OCI-LY1 (cell line): ENCODE data around the gene FAM167B.

Source experiments
- H2AFZ ChIP-seq: fragments of 200-600 bp; sonication (generic), shearing (Covaris generic); 2 replicates; pipeline ENCODE4 v1.6.0; 2014; ENCODE audit warnings: antibody characterized with exemption, mild to moderate bottlenecking, low read length
- H3F3A ChIP-seq: fragments of 200-600 bp; sonication (generic), shearing (Covaris generic); 2 replicates; pipeline ENCODE4 v1.6.0; 2014; ENCODE audit warnings: mild to moderate bottlenecking, antibody characterized with exemption, low read length, moderate library complexity; ENCODE audit not compliant: insufficient read depth
- H3K27ac ChIP-seq: fragments of 200-600 bp; sonication (generic); 2 replicates; pipeline ENCODE4 v1.5.1; 2014; ENCODE audit warnings: low read length, mixed run types, mild to moderate bottlenecking, low read depth; ENCODE audit not compliant: poor library complexity, severe bottlenecking
- H3K27me3 ChIP-seq: fragments of 200-600 bp; sonication (generic); 2 replicates; pipeline ENCODE4 v1.6.0; 2014; ENCODE audit warnings: antibody characterized with exemption, mild to moderate bottlenecking, low read length, moderate library complexity; ENCODE audit not compliant: insufficient read depth
- H3K36me3 ChIP-seq: fragments of 200-600 bp; sonication (generic); 2 replicates; pipeline ENCODE4 v1.6.1; 2014; ENCODE audit warnings: mild to moderate bottlenecking, antibody characterized with exemption, low read length, moderate library complexity, mixed read lengths; ENCODE audit not compliant: insufficient read depth
- H3K4me1 ChIP-seq: fragments of 200-600 bp; sonication (generic); 2 replicates; pipeline ENCODE4 v1.5.1; 2014; ENCODE audit warnings: mild to moderate bottlenecking, low read length, moderate library complexity; ENCODE audit not compliant: insufficient read depth, severe bottlenecking
- H3K4me2 ChIP-seq: fragments of 200-600 bp; sonication (generic), shearing (Covaris generic); 2 replicates; pipeline ENCODE4 v1.6.1; 2014; ENCODE audit warnings: low read length
- H3K4me3 ChIP-seq: fragments of 200-600 bp; sonication (generic); 2 replicates; pipeline ENCODE4 v1.5.1; 2014; ENCODE audit warnings: low read length, low read depth, mild to moderate bottlenecking, mixed read lengths; ENCODE audit not compliant: poor library complexity, severe bottlenecking
- H3K79me2 ChIP-seq: fragments of 200-600 bp; shearing (Covaris generic); 2 replicates; pipeline ENCODE4 v1.6.1; 2016; ENCODE audit warnings: mixed run types, low read length, mixed read lengths; ENCODE audit not compliant: insufficient read depth
- H3K9ac ChIP-seq: fragments of 200-600 bp; sonication (generic), shearing (Covaris generic); 2 replicates; pipeline ENCODE4 v1.6.1; 2014; ENCODE audit warnings: mild to moderate bottlenecking, low read length, mixed read lengths
- H3K9me2 ChIP-seq: fragments of 200-600 bp; sonication (generic), shearing (Covaris generic); 2 replicates; pipeline ENCODE4 v1.6.1; 2014; ENCODE audit warnings: low read depth, mild to moderate bottlenecking, low read length, mixed read lengths
- H3K9me3 ChIP-seq: fragments of 200-600 bp; shearing (Covaris generic); 2 replicates; pipeline ENCODE4 v1.6.1; 2014; ENCODE audit warnings: low read length, mixed read lengths
- H4K20me1 ChIP-seq: fragments of 200-600 bp; sonication (generic), shearing (Covaris generic); 2 replicates; pipeline ENCODE4 v1.6.0; 2016; ENCODE audit warnings: mild to moderate bottlenecking, low read length; ENCODE audit not compliant: insufficient read depth
- CTCF ChIP-seq: fragments of 200-600 bp; sonication (generic), shearing (Covaris generic); IDR thresholded peaks from 2 replicates; pipeline ENCODE4 v1.5.1; 2017; ENCODE audit warnings: mild to moderate bottlenecking, antibody characterized with exemption, low read length, moderate library complexity, mixed read lengths
- EZH2 ChIP-seq: fragments of 200-600 bp; sonication (generic), shearing (Covaris generic); IDR thresholded peaks from 2 replicates; pipeline ENCODE4 v1.8.0; 2017; ENCODE audit warnings: borderline replicate concordance, mixed run types, mild to moderate bottlenecking, antibody characterized with exemption, low read length, moderate library complexity, mixed read lengths

The FAM167B gene

GRCh38 chr1:32216566-32216965 lies 30.5 kb upstream of the FAM167B start:
- Histone ChIP-seq H3K4me3 (no peak overlapping the region), H3K4me2 (no peak overlapping the region), H4K20me1 (no peaks in the 10 kb centered on the region), H2AFZ (no peak overlapping the region), H3K27me3 (no peaks in the 10 kb centered on the region), H3K27ac (no peak overlapping the region), H3K79me2 (no peaks in the 10 kb centered on the region), H3K36me3 (peaks cover 20% of the 10 kb centered on the region; the same call in 1 of the 2 replicates), H3K9me3 (no peaks in the 10 kb centered on the region), H3K9me2 (no peaks in the 10 kb centered on the region), H3K9ac (no peak overlapping the region), H3F3A (no peaks in the 10 kb centered on the region), H3K4me1 (peaks cover 15% of the 10 kb centered on the region)
- TF ChIP-seq EZH2 (no peak), CTCF (no peak)

GRCh38 chr1:32219022-32219421 lies 28.0 kb upstream of the FAM167B start:
- Histone ChIP-seq H3K27me3 (no peaks in the 10 kb centered on the region), H3K9me3 (no peaks in the 10 kb centered on the region), H3K27ac (no peak overlapping the region), H2AFZ (no peak overlapping the region), H3F3A (no peaks in the 10 kb centered on the region), H4K20me1 (no peaks in the 10 kb centered on the region), H3K79me2 (peaks cover 15% of the 10 kb centered on the region), H3K4me1 (peaks cover 30% of the 10 kb centered on the region), H3K36me3 (peaks cover 26% of the 10 kb centered on the region; the same call in 1 of the 2 replicates), H3K4me2 (no peak overlapping the region), H3K9ac (no peak overlapping the region), H3K9me2 (no peaks in the 10 kb centered on the region), H3K4me3 (no peak overlapping the region)
- TF ChIP-seq EZH2 (no peak), CTCF (no peak)

GRCh38 chr1:32220746-32221580 lies 26.1 kb upstream of the FAM167B start:
- no peak overlapping the region for H2AFZ ChIP-seq
- H3K9me2 ChIP-seq, result no peaks in the 10 kb centered on the region
- H3K4me1 ChIP-seq, result peaks cover 31% of the 10 kb centered on the region
- TF ChIP-seq CTCF, result no peak
- no peak for TF ChIP-seq EZH2
- H3K9me3 ChIP-seq, result no peaks in the 10 kb centered on the region
- no peaks in the 10 kb centered on the region for H4K20me1 ChIP-seq
- peak overlapping the region; percentile 73 for H3K27ac ChIP-seq
- peak overlapping the region; percentile 62 for H3K4me2 ChIP-seq
- peaks cover 33% of the 10 kb centered on the region for H3K36me3 ChIP-seq
- H3K79me2 ChIP-seq, result peaks cover 15% of the 10 kb centered on the region
- H3K27me3 ChIP-seq, result no peaks in the 10 kb centered on the region
- H3K9ac ChIP-seq, result peak overlapping the region; percentile 84; the same call in 1 of the 2 replicates
- peak overlapping the region; percentile 84 for H3K4me3 ChIP-seq
- H3F3A ChIP-seq, result no peaks in the 10 kb centered on the region
